GM12878 (cell line): ENCODE data around the gene GPR171. TPM values are rescaled to one million over a fixed set of nuclear protein-coding genes. Genes with fewer than 3 reads are reported as not detected.

Experiments
- ATAC-seq: fragments of 200-7000 bp; cut with Tn5 transposase; 3 replicates; pipeline ENCODE4 v1.9.1; 2020; ENCODE audit warnings: mild to moderate bottlenecking, moderate library complexity
- BruUV-seq: library from RNA; stranded (reverse); fragments of 400-500 nt; replicated peaks from 2 replicates; lab custom pipeline; 2021; lab: Mats Ljungman, UMichigan
- CTCF ChIA-PET: fragments of 300-600 bp; sonication (Branson Sonifier 250); formaldehyde crosslinking; extraction: SDS; loops from one replicate; lab custom pipeline; 2021; ENCODE audit warnings: inconsistent platforms; lab: Yijun Ruan, JAX
- POLR2A ChIA-PET: fragments of 350-600 bp; formaldehyde crosslinking; extraction: SDS; loops from one replicate; lab custom pipeline; 2021; ENCODE audit warnings: inconsistent platforms; lab: Charles Lee
- RAD21 ChIA-PET: fragments of 300-600 bp; sonication (Branson Sonifier 250); formaldehyde crosslinking; loops from one replicate; lab custom pipeline; 2023; ENCODE audit warnings: antibody characterized with exemption; ENCODE audit not compliant: unreplicated experiment; lab: Charles Lee
- SMC1A ChIA-PET: fragments of 300-600 bp; sonication (Branson Sonifier 250); formaldehyde crosslinking; loops from one replicate; lab custom pipeline; 2023; ENCODE audit not compliant: unreplicated experiment, uncharacterized antibody; lab: Charles Lee
- DNase-seq: peaks from one replicate; pipeline ENCODE4 v3.0.0-alpha.2; 2011; ENCODE audit warnings: low read depth, low spot score
- FAIRE-seq: peaks from 3 replicates; lab custom pipeline; 2011; peaks lifted over from hg19 to GRCh38; lab: Jason Lieb, UNC
- H2AFZ ChIP-seq: 2 replicates; pipeline ENCODE4 v1.6.0; 2011; ENCODE audit warnings: low read depth, low read length, control low read depth; ENCODE audit not compliant: control insufficient read depth
- H3K27ac ChIP-seq: 2 replicates; pipeline ENCODE4 v1.5.1; 2011; ENCODE audit warnings: control low read depth; ENCODE audit not compliant: control insufficient read depth, insufficient read depth
- H3K27me3 ChIP-seq, 2 experiments: replicated peaks in 1 of 2; 2 replicates each; pipeline versions ENCODE4 v1.6.0 to v1.6.1; 2011; ENCODE audit warnings: low read length in 1 of 2; ENCODE audit not compliant: control insufficient read depth in 2 of 2, insufficient read depth in 2 of 2
- H3K36me3 ChIP-seq, 2 experiments: 2 replicates each; pipeline ENCODE4 v1.5.1; 2011; ENCODE audit warnings: low read length in 1 of 2; ENCODE audit not compliant: control insufficient read depth in 2 of 2, insufficient read depth in 2 of 2
- H3K4me1 ChIP-seq: 2 replicates; pipeline ENCODE4 v1.6.1; 2011; ENCODE audit warnings: mild to moderate bottlenecking, low read length, moderate library complexity, mixed read lengths; ENCODE audit not compliant: control insufficient read depth, insufficient read depth
- H3K4me2 ChIP-seq: 2 replicates; pipeline ENCODE4 v1.6.0; 2011; ENCODE audit warnings: control low read depth; ENCODE audit not compliant: control insufficient read depth, insufficient read depth
- H3K4me3 ChIP-seq: fragments of 200-600 bp; sonication (generic); 2 replicates; pipeline ENCODE4 v1.5.1; 2016
- H3K79me2 ChIP-seq: 2 replicates; pipeline ENCODE4 v1.6.0; 2011; ENCODE audit warnings: low read length; ENCODE audit not compliant: control insufficient read depth, insufficient read depth
- H3K9ac ChIP-seq: 2 replicates; pipeline ENCODE4 v1.8.0; 2011; ENCODE audit warnings: low read length, control low read depth, mixed read lengths; ENCODE audit not compliant: control insufficient read depth, insufficient read depth
- H3K9me3 ChIP-seq: replicated peaks from 3 replicates; pipeline ENCODE4 v1.5.1; 2011; ENCODE audit warnings: mild to moderate bottlenecking, low read length; ENCODE audit not compliant: control insufficient read depth, insufficient read depth
- H4K20me1 ChIP-seq: 2 replicates; pipeline ENCODE4 v1.6.0; 2011; ENCODE audit not compliant: control insufficient read depth, insufficient read depth
- DPF2 ChIP-seq: fragments of 450-650 bp; IDR thresholded peaks from 2 replicates; pipeline ENCODE4 v1.6.1; 2017; ENCODE audit warnings: mild to moderate bottlenecking
- EP300 ChIP-seq, 2 experiments: fragments of 150-350 bp in 1 of 2; IDR thresholded peaks; 2 replicates each; pipeline ENCODE4 v1.6.1; 2011 to 2012; ENCODE audit warnings: low read depth in 2 of 2, low read length in 2 of 2, borderline replicate concordance in 1 of 2, improper control_type of control experiment in 1 of 2, inconsistent platforms in 1 of 2; ENCODE audit not compliant: control insufficient read depth in 1 of 2
- FOXM1 ChIP-seq: IDR thresholded peaks from 2 replicates; pipeline ENCODE4 v1.6.1; 2012; ENCODE audit warnings: low read depth, mild to moderate bottlenecking, inconsistent platforms, low read length, moderate library complexity
- IRF4 ChIP-seq: IDR thresholded peaks from 2 replicates; pipeline ENCODE4 v1.6.1; 2011; ENCODE audit warnings: low read depth, low read length
- MTA2 ChIP-seq: fragments of 450-650 bp; IDR thresholded peaks from 2 replicates; pipeline ENCODE4 v1.6.1; 2016; ENCODE audit warnings: low read depth, mild to moderate bottlenecking, moderate library complexity
- NFIC ChIP-seq: IDR thresholded peaks from 2 replicates; pipeline ENCODE4 v1.6.1; 2012; ENCODE audit warnings: low read depth, mild to moderate bottlenecking, inconsistent platforms, low read length, moderate library complexity
- NR2C2 ChIP-seq: IDR thresholded peaks from 2 replicates; pipeline ENCODE4 v1.6.1; 2011; ENCODE audit warnings: borderline replicate concordance, low read depth; ENCODE audit not compliant: control insufficient read depth, insufficient read length
- NR2F1 ChIP-seq: fragments of 450-650 bp; conservative IDR thresholded peaks from 2 replicates; pipeline ENCODE4 v1.6.1; 2017; ENCODE audit warnings: mild to moderate bottlenecking
- SPI1 ChIP-seq: IDR thresholded peaks from 2 replicates; pipeline ENCODE4 v1.6.1; 2011; ENCODE audit warnings: low read depth, mild to moderate bottlenecking, low read length, moderate library complexity, borderline replicate concordance; ENCODE audit not compliant: insufficient read depth
- WGBS: methylation state at CpG from one replicate; pipeline ENCODE4 v1.1.6; 2016; ENCODE audit warnings: low lambda C conversion rate; ENCODE audit not compliant: insufficient replicate concordance, insufficient coverage; ENCODE audit errors: missing lambda C conversion rate; 5-methylcytosine and 5-hydroxymethylcytosine counted together
- in situ Hi-C: fragments of 300-500 bp; cut with MboI; formaldehyde crosslinking; loops from 9 replicates; pipeline ENCODE4 v1.14.3; 2018; ENCODE audit warnings: mixed read lengths
- intact Hi-C: fragments of 100-400 bp; cut with micrococcal nuclease; formaldehyde crosslinking; loops from one replicate; pipeline ENCODE4 v1.14.2; 2022; ENCODE audit not compliant: unreplicated experiment
- polyA plus RNA-seq, 11 experiments: library from polyadenylated mRNA; depleted of rRNA in 4 of 11; unstranded in 6 of 11; stranded (reverse) in 5 of 11; fragments of >200 nt; fragmentation: Nextera tagmentation in 4 of 11; fragmentation: Illumina TruSeq in 1 of 11; extraction: Ambion mirVana in 4 of 11; extraction: Trizol in 1 of 11; gene quantifications; 1 replicate in 1 of 11; 2 replicates in 10 of 11; pipeline versions ENCODE4 v1.2.1 to v1.2.3, GENCODE V29; 2011 to 2016; ENCODE audit warnings: inconsistent platforms in 2 of 11, missing spikeins in 2 of 11, low read depth in 1 of 11
- total RNA-seq, 4 experiments: library from RNA; depleted of rRNA in 3 of 4; stranded (reverse); fragments of >200 nt in 3 of 4; fragmentation: Illumina TruSeq in 1 of 4; extraction: Trizol in 1 of 4; gene quantifications; 2 replicates each; pipeline versions ENCODE4 v1.2.1 to v1.2.3, GENCODE V29; 2013 to 2021
- TF ChIP-seq, protein P1 (sequence below): fragments of 450-650 bp; conservative IDR thresholded peaks from 2 replicates; pipeline ENCODE4 v1.6.1; 2017; ENCODE audit warnings: mild to moderate bottlenecking, moderate library complexity
- TF ChIP-seq, protein P2 (sequence below): IDR thresholded peaks from 2 replicates; pipeline ENCODE4 v1.6.1; 2011; ENCODE audit warnings: borderline replicate concordance, low read depth, mild to moderate bottlenecking, moderate library complexity, mixed read lengths, low read length; ENCODE audit not compliant: insufficient read depth; ENCODE audit errors: extremely low read length

The GPR171 gene
- total and polyA plus RNA-seq, 10 of the 15 experiments (the other 5 are each of a cell fraction or from before 2014, with no cell fraction given): 0.05 to 0.07 TPM; not detected in 8

DNA sequence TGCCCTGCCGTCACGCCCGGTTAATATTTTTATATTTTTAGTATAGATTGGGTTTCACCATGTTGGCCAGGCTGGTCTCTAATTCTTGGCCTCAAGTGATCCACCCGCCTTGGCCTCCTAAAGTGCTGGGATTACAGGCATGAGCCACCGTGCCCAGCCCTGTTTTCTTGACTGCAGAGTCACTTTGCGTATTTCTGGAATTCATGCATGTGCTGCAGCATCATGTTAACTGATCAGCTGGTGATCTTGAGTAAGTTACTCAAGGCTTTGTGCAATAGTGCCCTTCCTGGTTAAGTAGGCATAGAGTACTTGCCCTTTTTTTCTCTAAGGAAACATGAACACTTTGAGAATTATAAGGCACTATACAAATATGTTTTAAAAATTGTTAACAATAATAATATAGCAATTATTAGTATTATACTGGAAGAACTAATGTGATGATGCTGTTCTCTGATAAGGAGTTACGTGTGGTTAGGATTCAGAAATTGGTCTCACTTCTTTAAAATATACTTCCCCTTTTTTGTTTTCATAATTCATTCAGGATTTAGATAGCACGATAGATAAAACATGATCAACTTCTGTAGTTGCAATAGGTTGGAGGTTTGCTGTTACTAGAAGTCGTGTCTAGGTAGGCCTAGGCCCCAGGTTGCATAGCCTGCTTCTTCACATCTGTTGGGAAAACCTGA lies 33.6 kb downstream of the GPR171 start:
- intact Hi-C loops: loop anchor here (2.0 kb wide), 1 partner anchor 669 kb away; no protein-coding TSS in a partner anchor
- DNase-seq: no peak
- in situ Hi-C loops: loop anchor here (5.0 kb wide), 1 partner anchor 58 kb away; no protein-coding TSS in a partner anchor
- peak; percentile 74 for ATAC-seq
- H3K4me2 ChIP-seq: peak overlapping the region; percentile 17; the same call in 1 of the 2 replicates
- no peaks in the 10 kb centered on the region for H3K79me2 ChIP-seq
- TF ChIP-seq DPF2: peak; percentile 42; the same call in 1 of the 2 replicates
- TF ChIP-seq MTA2: peak; percentile 51; the same call in 1 of the 2 replicates
- TF ChIP-seq FOXM1: 0 out of 2 replicates have a peak, but pooled peaks have one; percentile 21
- TF ChIP-seq, protein P1, sequence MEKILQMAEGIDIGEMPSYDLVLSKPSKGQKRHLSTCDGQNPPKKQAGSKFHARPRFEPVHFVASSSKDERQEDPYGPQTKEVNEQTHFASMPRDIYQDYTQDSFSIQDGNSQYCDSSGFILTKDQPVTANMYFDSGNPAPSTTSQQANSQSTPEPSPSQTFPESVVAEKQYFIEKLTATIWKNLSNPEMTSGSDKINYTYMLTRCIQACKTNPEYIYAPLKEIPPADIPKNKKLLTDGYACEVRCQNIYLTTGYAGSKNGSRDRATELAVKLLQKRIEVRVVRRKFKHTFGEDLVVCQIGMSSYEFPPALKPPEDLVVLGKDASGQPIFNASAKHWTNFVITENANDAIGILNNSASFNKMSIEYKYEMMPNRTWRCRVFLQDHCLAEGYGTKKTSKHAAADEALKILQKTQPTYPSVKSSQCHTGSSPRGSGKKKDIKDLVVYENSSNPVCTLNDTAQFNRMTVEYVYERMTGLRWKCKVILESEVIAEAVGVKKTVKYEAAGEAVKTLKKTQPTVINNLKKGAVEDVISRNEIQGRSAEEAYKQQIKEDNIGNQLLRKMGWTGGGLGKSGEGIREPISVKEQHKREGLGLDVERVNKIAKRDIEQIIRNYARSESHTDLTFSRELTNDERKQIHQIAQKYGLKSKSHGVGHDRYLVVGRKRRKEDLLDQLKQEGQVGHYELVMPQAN: no peak
- TF ChIP-seq, protein P2, sequence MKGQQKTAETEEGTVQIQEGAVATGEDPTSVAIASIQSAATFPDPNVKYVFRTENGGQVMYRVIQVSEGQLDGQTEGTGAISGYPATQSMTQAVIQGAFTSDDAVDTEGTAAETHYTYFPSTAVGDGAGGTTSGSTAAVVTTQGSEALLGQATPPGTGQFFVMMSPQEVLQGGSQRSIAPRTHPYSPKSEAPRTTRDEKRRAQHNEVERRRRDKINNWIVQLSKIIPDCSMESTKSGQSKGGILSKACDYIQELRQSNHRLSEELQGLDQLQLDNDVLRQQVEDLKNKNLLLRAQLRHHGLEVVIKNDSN: no peak
- no peak for TF ChIP-seq NR2F1
- TF ChIP-seq SPI1: peak; percentile 79
- TF ChIP-seq NR2C2: no peak
- peak; percentile 45; the same call in 1 of the 2 replicates for TF ChIP-seq NFIC
- no peak for TF ChIP-seq IRF4
- TF ChIP-seq EP300 (IDR thresholded peaks at IDR 0.05; ENCODE audit: borderline replicate concordance in 1 of 2, control insufficient read depth in 1 of 2, low read depth in 2 of 2, low read length in 2 of 2): 0 out of 4 replicates have a peak, but pooled peaks of 1 of the 2 experiments have one; percentile 19
- no peaks in the 10 kb centered on the region for H3K36me3 ChIP-seq
- CTCF ChIA-PET: interaction anchor here (0.5 to 4.6 kb wide), 26 partner anchors 9 to 750 kb away, joined by 3 to 52 read pairs (median 10); partner anchors contain the start of gene P2RY14
- RAD21 ChIA-PET: interaction anchor here (0.7 to 3.1 kb wide), 9 partner anchors 13 to 156 kb away, joined by 3 to 23 read pairs (median 7); partner anchors contain the start of genes GPR171 and P2RY14
- no peak overlapping the region for H2AFZ ChIP-seq
- H3K27me3 ChIP-seq: no peaks in the 10 kb centered on the region
- no peaks in the 10 kb centered on the region for H3K9me3 ChIP-seq
- SMC1A ChIA-PET: interaction anchor here (0.6 to 3.6 kb wide), 8 partner anchors 9 to 1225 kb away, joined by 3 to 57 read pairs (median 9); partner anchors contain the start of gene P2RY14
- POLR2A ChIA-PET: no interaction called here
- peaks cover 21% of the 10 kb centered on the region for H3K4me1 ChIP-seq
- WGBS: 61% methylated on average over 9 of the region's 9 CpGs
- H3K9ac ChIP-seq: no peak overlapping the region
- H3K4me3 ChIP-seq: no peak overlapping the region
- H3K27ac ChIP-seq: peak overlapping the region; percentile 14; the same call in 1 of the 2 replicates
- no TSS peak for BruUV-seq
- H4K20me1 ChIP-seq: no peaks in the 10 kb centered on the region
- FAIRE-seq: no peak
